Testis (tissue), 3 donors: Measurements from ENCODE around the gene FBP1. TPM values are rescaled to one million over a fixed set of nuclear protein-coding genes. Genes with fewer than 3 reads are reported as not detected.
"Not testable (repeated sequence)": the region's sequence is repeated elsewhere in the genome, so short reads cannot be mapped to it uniquely, and the experiment has no call there.

Experiments used
- DNase-seq: peaks from one replicate; pipeline ENCODE4 v3.0.0-alpha.2; 2019
- H3K27ac ChIP-seq, 2 donors: fragments of 200-600 bp; sonication (generic); one replicate each; pipeline ENCODE4 v1.5.1; 2019
- H3K27me3 ChIP-seq: fragments of 200-600 bp; sonication (generic); one replicate; pipeline ENCODE4 v1.5.1; 2019
- H3K36me3 ChIP-seq: fragments of 200-600 bp; sonication (generic); one replicate; pipeline ENCODE4 v1.5.1; 2017; ENCODE audit warnings: low read depth; ENCODE audit errors: missing control alignments
- H3K4me1 ChIP-seq: fragments of 200-600 bp; sonication (generic); one replicate; pipeline ENCODE4 v1.5.1; 2019
- H3K4me3 ChIP-seq, 2 donors: fragments of 200-600 bp; sonication (generic); one replicate each; pipeline ENCODE4 v1.5.1; 2017 to 2019
- H3K9me3 ChIP-seq: fragments of 200-600 bp; sonication (generic); one replicate; pipeline ENCODE4 v1.5.1; 2017
- CTCF ChIP-seq, 3 experiments: fragments of 450-650 bp in 2 of 3; fragments of 200-600 bp in 1 of 3; sonication (generic) in 1 of 3; IDR thresholded peaks; one replicate each; pipeline ENCODE4 v1.5.1; 2016 to 2019; ENCODE audit warnings: antibody characterized with exemption in 3 of 3, mild to moderate bottlenecking in 2 of 3, moderate library complexity in 1 of 3
- POLR2A ChIP-seq: fragments of 450-650 bp; IDR thresholded peaks from one replicate; pipeline ENCODE4 v1.6.1; 2017; ENCODE audit warnings: antibody characterized with exemption, mild to moderate bottlenecking, moderate library complexity
- WGBS, 2 donors: methylation state at CpG; one replicate each; pipeline ENCODE4 v1.1.5; 2018; 5-methylcytosine and 5-hydroxymethylcytosine counted together
- intact Hi-C: fragments of 100-400 bp; cut with DNase I; formaldehyde crosslinking; loops from one replicate; pipeline ENCODE4 v1.15.1; 2023; ENCODE audit warnings: low total_unique reads
- polyA plus RNA-seq: library from polyadenylated mRNA; stranded (reverse); fragments of 350-450 nt; fragmentation: Illumina TruSeq; extraction: RNeasy Lipid Tissue Mini Kit (QIAGEN cat#74804); gene quantifications from one replicate; pipeline ENCODE4 v1.2.3, GENCODE V29; 2014; ENCODE audit warnings: low read depth, low replicate concordance; ENCODE audit not compliant: insufficient read depth
- total RNA-seq, 2 donors: library from RNA; depleted of rRNA; stranded (reverse); fragments of >200 nt; gene quantifications; one replicate each; pipeline ENCODE4 v1.2.3, GENCODE V29; 2016

The FBP1 gene
- total and polyA plus RNA-seq, 3 donors from 2014 or later = 3.8 to 16.2 (median 4.1) TPM

- no peak for DNase-seq
- H3K4me3 ChIP-seq = no peak overlapping the region
- no peak overlapping the region for H3K27ac ChIP-seq
- 90% methylated on average over 2 of the region's 2 CpGs for WGBS, 2 donors
- H3K27me3 ChIP-seq = no peaks in the 10 kb centered on the region
- intact Hi-C loops = no loop called here
- H3K4me1 ChIP-seq = no peaks in the 10 kb centered on the region
- no peaks in the 10 kb centered on the region for H3K36me3 ChIP-seq
- no peaks in the 10 kb centered on the region for H3K9me3 ChIP-seq
- TF ChIP-seq CTCF (IDR thresholded peaks at IDR 0.05) = no peak
- TF ChIP-seq POLR2A = no peak
Measured at GRCh38 chr9:94567271-94567670, 72.0 kb downstream of the FBP1 start.

GRCh38 chr9:94566550-94566949 is 72.8 kb downstream of the FBP1 start:
- no peaks in the 10 kb centered on the region for H3K27me3 ChIP-seq
- no peak for DNase-seq
- intact Hi-C loops = no loop called here
- no peaks in the 10 kb centered on the region for H3K4me1 ChIP-seq
- no peaks in the 10 kb centered on the region for H3K9me3 ChIP-seq
- no peaks in the 10 kb centered on the region for H3K36me3 ChIP-seq
- H3K4me3 ChIP-seq = no peak overlapping the region
- no peak overlapping the region for H3K27ac ChIP-seq
- TF ChIP-seq POLR2A = no peak
- no peak for TF ChIP-seq CTCF (IDR thresholded peaks at IDR 0.05)

- H3K4me1 ChIP-seq, DNase-seq, H3K27ac ChIP-seq, H3K36me3 ChIP-seq, intact Hi-C loops, H3K27me3 ChIP-seq, H3K9me3 ChIP-seq, H3K4me3 ChIP-seq: not testable (repeated sequence)
- 54 to 63% methylated on average over 3 of the region's 3 CpGs for WGBS, 2 donors
Measured at GRCh38 chr9:94564279-94564678, 75.0 kb downstream of the FBP1 start.

- no peaks in the 10 kb centered on the region for H3K4me1 ChIP-seq
- H3K36me3 ChIP-seq = no peaks in the 10 kb centered on the region
- 85 to 95% methylated on average over 2 of the region's 2 CpGs for whole genome bisulfite sequencing, 2 donors
- TF ChIP-seq CTCF (IDR thresholded peaks at IDR 0.05) (no peak), POLR2A (no peak)
- H3K27ac ChIP-seq = no peak overlapping the region
- H3K27me3 ChIP-seq = no peaks in the 10 kb centered on the region
- no peak overlapping the region for H3K4me3 ChIP-seq
- no peaks in the 10 kb centered on the region for H3K9me3 ChIP-seq
- no peak for DNase-seq
- intact Hi-C loops = no loop called here
Measured at GRCh38 chr9:94563548-94563947, 75.8 kb downstream of the FBP1 start.

GRCh38 chr9:94560237-94560636 is 79.1 kb downstream of the FBP1 start:
- no peak for DNase-seq
- H3K27ac ChIP-seq = no peak overlapping the region
- H3K9me3 ChIP-seq = no peaks in the 10 kb centered on the region
- intact Hi-C loops = no loop called here
- WGBS, 2 donors = 88 to 94% methylated on average over 6 of the region's 6 CpGs
- H3K4me3 ChIP-seq = no peak overlapping the region
- H3K27me3 ChIP-seq = no peaks in the 10 kb centered on the region
- no peaks in the 10 kb centered on the region for H3K36me3 ChIP-seq
- H3K4me1 ChIP-seq = no peaks in the 10 kb centered on the region
- TF ChIP-seq POLR2A = no peak

GRCh38 chr9:94557376-94557775 is 81.9 kb downstream of the FBP1 start:
- DNase-seq = no peak
- Histone ChIP-seq H3K27me3 (no peaks in the 10 kb centered on the region), H3K4me3 (no peak overlapping the region), H3K9me3 (no peaks in the 10 kb centered on the region), H3K4me1 (no peaks in the 10 kb centered on the region), H3K36me3 (no peaks in the 10 kb centered on the region), H3K27ac (no peak overlapping the region)
- intact Hi-C loops = no loop called here
- TF ChIP-seq POLR2A (no peak), CTCF (IDR thresholded peaks at IDR 0.05) (no peak)
- WGBS, 2 donors = 90 to 93% methylated on average over 4 of the region's 4 CpGs
